ENCODE measurements around the gene IKZF1.
A peak's percentile ranks its signal among the peaks of the same experiment; 100 is the strongest.

IKZF1 gene

DNA sequence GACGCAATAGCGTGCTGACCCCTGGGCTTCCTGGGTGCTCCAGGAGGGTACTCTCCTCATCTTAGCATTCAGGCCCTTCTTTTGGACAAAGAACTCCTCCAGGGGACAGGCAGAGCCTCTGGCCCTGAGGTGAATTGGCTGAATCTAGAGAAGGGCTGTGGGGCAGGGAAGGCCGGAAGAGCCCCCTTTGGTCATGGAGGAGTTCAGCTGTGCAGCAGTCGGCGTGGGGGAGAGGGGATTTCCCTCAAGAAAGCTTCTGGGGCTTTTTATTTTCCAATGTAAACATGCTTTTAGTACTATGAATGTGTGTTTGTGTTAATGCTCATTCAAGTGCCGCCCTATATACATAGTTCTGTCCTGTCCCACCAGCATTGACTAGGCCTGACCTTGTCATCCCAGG is 106.8 kb downstream of the IKZF1 start:
- Histone ChIP-seq H3K79me1 (ENCODE audit: low read depth, low read length) (no peaks in the 10 kb centered on the region), H3K27ac (replicated peaks; ENCODE audit: low read length) (no peak overlapping the region), H2BK120ac (ENCODE audit: low read depth, low read length) (no peak overlapping the region), H3K14ac (ENCODE audit: low read length) (no peak overlapping the region), H4K8ac (ENCODE audit: low read depth, low read length) (no peak overlapping the region), H3K9me3 (replicated peaks in 1 of 2; ENCODE audit: control insufficient read depth in 2 of 2, insufficient read depth in 1 of 2, low read depth in 1 of 2, low read length in 2 of 2) (no peaks in the 10 kb centered on the region), H2AK5ac (ENCODE audit: low read depth, low read length) (no peak overlapping the region), H3K9ac (ENCODE audit: low read depth, low read length, poor library complexity) (no peak overlapping the region), H3K18ac (ENCODE audit: low read length) (no peak overlapping the region), H3K36me3 (replicated peaks in 1 of 2; ENCODE audit: control insufficient read depth in 2 of 2, insufficient read depth in 2 of 2, low read length in 2 of 2) (no peaks in the 10 kb centered on the region), H3K4ac (ENCODE audit: low read length) (no peak overlapping the region), H3K23ac (ENCODE audit: low read depth, low read length, poor library complexity) (no peak overlapping the region), H2BK15ac (ENCODE audit: low read length) (no peak overlapping the region), H2BK12ac (ENCODE audit: low read length) (no peak overlapping the region), H3K4me2 (ENCODE audit: insufficient read depth, low read length, poor library complexity, severe bottlenecking) (no peak overlapping the region), H3K27me3 (ENCODE audit: control insufficient read depth in 3 of 3, insufficient read depth in 3 of 3, low read depth in 1 of 3, low read length in 3 of 3) (peaks cover 0 to 6% (median 0%) of the 10 kb centered on the region in 3 experiments), H4K91ac (ENCODE audit: low read depth, low read length, poor library complexity) (no peak overlapping the region), H3K4me1 (ENCODE audit: control insufficient read depth in 2 of 2, insufficient read depth in 1 of 2, low read depth in 1 of 2, low read length in 2 of 2) (no peaks in the 10 kb centered on the region), H2BK5ac (ENCODE audit: low read length) (no peak overlapping the region), H3K4me3 (ENCODE audit: low read length in 2 of 2) (no peak overlapping the region), H2AFZ (ENCODE audit: low read length) (no peak overlapping the region)
- no peak for DNase-seq (ENCODE audit: low spot score)
- no CpG with 5 or more reads among the region's 6 CpGs for WGBS, 2 donors (ENCODE audit: extremely low coverage in 2 of 2, insufficient read length in 2 of 2, insufficient replicate concordance in 1 of 2)

- no peak overlapping the region for H2BK5ac ChIP-seq (ENCODE audit: low read length)
- no peak for DNase-seq (ENCODE audit: low spot score)
- no peaks in the 10 kb centered on the region for H3K9me3 ChIP-seq (replicated peaks in 1 of 2; ENCODE audit: control insufficient read depth in 2 of 2, insufficient read depth in 1 of 2, low read depth in 1 of 2, low read length in 2 of 2)
- H2AK5ac ChIP-seq (ENCODE audit: low read depth, low read length) = peak overlapping the region; percentile 67
- no CpG with 5 or more reads among the region's 4 CpGs for WGBS, 2 donors (ENCODE audit: extremely low coverage in 2 of 2, insufficient read length in 2 of 2, insufficient replicate concordance in 1 of 2)
- no peak overlapping the region for H3K18ac ChIP-seq (ENCODE audit: low read length)
- no peak overlapping the region for H3K4me3 ChIP-seq (ENCODE audit: low read length in 2 of 2)
- no peaks in the 10 kb centered on the region for H3K36me3 ChIP-seq (replicated peaks in 1 of 2; ENCODE audit: control insufficient read depth in 2 of 2, insufficient read depth in 2 of 2, low read length in 2 of 2)
- H3K4me2 ChIP-seq (ENCODE audit: insufficient read depth, low read length, poor library complexity, severe bottlenecking) = no peak overlapping the region
- H3K14ac ChIP-seq (ENCODE audit: low read length) = no peak overlapping the region
- H2BK15ac ChIP-seq (ENCODE audit: low read length) = no peak overlapping the region
- H3K9ac ChIP-seq (ENCODE audit: low read depth, low read length, poor library complexity) = no peak overlapping the region
- H3K27ac ChIP-seq (replicated peaks; ENCODE audit: low read length) = no peak overlapping the region
- H4K91ac ChIP-seq (ENCODE audit: low read depth, low read length, poor library complexity) = no peak overlapping the region
- H3K4me1 ChIP-seq (ENCODE audit: control insufficient read depth in 2 of 2, insufficient read depth in 1 of 2, low read depth in 1 of 2, low read length in 2 of 2) = no peaks in the 10 kb centered on the region
- H2BK12ac ChIP-seq (ENCODE audit: low read length) = no peak overlapping the region
- H3K79me1 ChIP-seq (ENCODE audit: low read depth, low read length) = no peaks in the 10 kb centered on the region
- no peak overlapping the region for H3K4ac ChIP-seq (ENCODE audit: low read length)
- peaks cover 0 to 6% (median 0%) of the 10 kb centered on the region in 3 experiments for H3K27me3 ChIP-seq (ENCODE audit: control insufficient read depth in 3 of 3, insufficient read depth in 3 of 3, low read depth in 1 of 3, low read length in 3 of 3)
- H2BK120ac ChIP-seq (ENCODE audit: low read depth, low read length) = no peak overlapping the region
- H4K8ac ChIP-seq (ENCODE audit: low read depth, low read length) = no peak overlapping the region
- no peak overlapping the region for H3K23ac ChIP-seq (ENCODE audit: low read depth, low read length, poor library complexity)
- H2AFZ ChIP-seq (ENCODE audit: low read length) = no peak overlapping the region
Measured at GRCh38 chr7:50412973-50413372, 108.5 kb downstream of the IKZF1 start.

- Histone ChIP-seq H2BK12ac (ENCODE audit: low read length) (no peak overlapping the region), H2BK5ac (ENCODE audit: low read length) (no peak overlapping the region), H3K4me1 (ENCODE audit: control insufficient read depth in 2 of 2, insufficient read depth in 1 of 2, low read depth in 1 of 2, low read length in 2 of 2) (no peaks in the 10 kb centered on the region), H2AFZ (ENCODE audit: low read length) (no peak overlapping the region), H3K79me1 (ENCODE audit: low read depth, low read length) (no peaks in the 10 kb centered on the region), H3K27ac (replicated peaks; ENCODE audit: low read length) (no peak overlapping the region), H2AK5ac (ENCODE audit: low read depth, low read length) (no peak overlapping the region), H3K4me2 (ENCODE audit: insufficient read depth, low read length, poor library complexity, severe bottlenecking) (no peak overlapping the region), H3K9ac (ENCODE audit: low read depth, low read length, poor library complexity) (no peak overlapping the region), H2BK15ac (ENCODE audit: low read length) (no peak overlapping the region), H3K18ac (ENCODE audit: low read length) (peak overlapping the region; percentile 67), H3K4me3 (ENCODE audit: low read length in 2 of 2) (peak overlapping the region in 1 of 2 donors; percentile 31), H3K14ac (ENCODE audit: low read length) (no peak overlapping the region), H2BK120ac (ENCODE audit: low read depth, low read length) (no peak overlapping the region), H3K23ac (ENCODE audit: low read depth, low read length, poor library complexity) (no peak overlapping the region), H3K4ac (ENCODE audit: low read length) (no peak overlapping the region), H4K91ac (ENCODE audit: low read depth, low read length, poor library complexity) (no peak overlapping the region), H3K9me3 (replicated peaks in 1 of 2; ENCODE audit: control insufficient read depth in 2 of 2, insufficient read depth in 1 of 2, low read depth in 1 of 2, low read length in 2 of 2) (no peaks in the 10 kb centered on the region), H3K27me3 (ENCODE audit: control insufficient read depth in 3 of 3, insufficient read depth in 3 of 3, low read depth in 1 of 3, low read length in 3 of 3) (peaks cover 0 to 2% (median 0%) of the 10 kb centered on the region in 3 experiments), H4K8ac (ENCODE audit: low read depth, low read length) (no peak overlapping the region), H3K36me3 (replicated peaks in 1 of 2; ENCODE audit: control insufficient read depth in 2 of 2, insufficient read depth in 2 of 2, low read length in 2 of 2) (no peaks in the 10 kb centered on the region)
- no CpG with 5 or more reads among the region's 7 CpGs for WGBS, 2 donors (ENCODE audit: extremely low coverage in 2 of 2, insufficient read length in 2 of 2, insufficient replicate concordance in 1 of 2)
- DNase-seq (ENCODE audit: low spot score) = no peak
Measured at GRCh38 chr7:50413561-50413960, 109.0 kb downstream of the IKZF1 start.

GRCh38 chr7:50415844-50416364 is 111.4 kb downstream of the IKZF1 start:
- no peak overlapping the region for H3K23ac ChIP-seq (ENCODE audit: low read depth, low read length, poor library complexity)
- H3K9me3 ChIP-seq (replicated peaks in 1 of 2; ENCODE audit: control insufficient read depth in 2 of 2, insufficient read depth in 1 of 2, low read depth in 1 of 2, low read length in 2 of 2) = no peaks in the 10 kb centered on the region
- H3K27me3 ChIP-seq (ENCODE audit: control insufficient read depth in 3 of 3, insufficient read depth in 3 of 3, low read depth in 1 of 3, low read length in 3 of 3) = peaks cover 0 to 2% (median 0%) of the 10 kb centered on the region in 3 experiments
- no peaks in the 10 kb centered on the region for H3K36me3 ChIP-seq (replicated peaks in 1 of 2; ENCODE audit: control insufficient read depth in 2 of 2, insufficient read depth in 2 of 2, low read length in 2 of 2)
- no peak overlapping the region for H4K8ac ChIP-seq (ENCODE audit: low read depth, low read length)
- H3K18ac ChIP-seq (ENCODE audit: low read length) = no peak overlapping the region
- no peaks in the 10 kb centered on the region for H3K79me1 ChIP-seq (ENCODE audit: low read depth, low read length)
- H3K4me3 ChIP-seq (ENCODE audit: low read length in 2 of 2) = no peak overlapping the region
- H3K4me1 ChIP-seq (ENCODE audit: control insufficient read depth in 2 of 2, insufficient read depth in 1 of 2, low read depth in 1 of 2, low read length in 2 of 2) = no peaks in the 10 kb centered on the region
- no peak overlapping the region for H2BK15ac ChIP-seq (ENCODE audit: low read length)
- H3K4me2 ChIP-seq (ENCODE audit: insufficient read depth, low read length, poor library complexity, severe bottlenecking) = no peak overlapping the region
- no peak for DNase-seq (ENCODE audit: low spot score)
- H2BK120ac ChIP-seq (ENCODE audit: low read depth, low read length) = no peak overlapping the region
- no peak overlapping the region for H3K14ac ChIP-seq (ENCODE audit: low read length)
- H2AK5ac ChIP-seq (ENCODE audit: low read depth, low read length) = no peak overlapping the region
- H3K4ac ChIP-seq (ENCODE audit: low read length) = no peak overlapping the region
- WGBS, 2 donors (ENCODE audit: extremely low coverage in 2 of 2, insufficient read length in 2 of 2, insufficient replicate concordance in 1 of 2) = no CpG with 5 or more reads among the region's 6 CpGs
- H4K91ac ChIP-seq (ENCODE audit: low read depth, low read length, poor library complexity) = no peak overlapping the region
- H2AFZ ChIP-seq (ENCODE audit: low read length) = no peak overlapping the region
- no peak overlapping the region for H2BK5ac ChIP-seq (ENCODE audit: low read length)
- no peak overlapping the region for H2BK12ac ChIP-seq (ENCODE audit: low read length)
- no peak overlapping the region for H3K9ac ChIP-seq (ENCODE audit: low read depth, low read length, poor library complexity)
- H3K27ac ChIP-seq (replicated peaks; ENCODE audit: low read length) = no peak overlapping the region
